ENCODE data around the gene BANP. TPM values are rescaled to one million over a fixed set of nuclear protein-coding genes. Genes with fewer than 3 reads are reported as not detected.

BANP gene
- total and polyA plus RNA-seq, 4 donors: 10.3 to 56.6 (median 20.1) TPM

- Histone ChIP-seq H3K27me3 (ENCODE audit: control insufficient read depth in 3 of 3, insufficient read depth in 3 of 3, low read length in 2 of 3) (no peaks in the 10 kb centered on the region), H3K36me3 (ENCODE audit: control insufficient read depth in 4 of 4, insufficient read depth in 4 of 4, low read length in 4 of 4) (peaks cover 0 to 10% (median 7%) of the 10 kb centered on the region in 4 donors), H3K4me1 (ENCODE audit: control insufficient read depth in 5 of 5, insufficient read depth in 5 of 5, low read length in 5 of 5) (peaks cover 7 to 46% (median 24%) of the 10 kb centered on the region in 5 donors), H3K9ac (ENCODE audit: insufficient read depth in 1 of 2, low read length in 2 of 2) (peak overlapping the region in 1 of 2 donors; percentile 40), H3K4me3 (no peak overlapping the region), H3K27ac (ENCODE audit: low read depth in 1 of 2, low read length in 1 of 2) (peak overlapping the region in 1 of 2 donors; percentile 85), H3K9me3 (ENCODE audit: control insufficient read depth in 4 of 4, insufficient read depth in 3 of 4, low read length in 3 of 4) (no peaks in the 10 kb centered on the region)
- ATAC-seq (ENCODE audit: insufficient read depth, low FRiP score) (no peak), DNase-seq (no peak)
- WGBS, 2 donors: 59 to 74% methylated on average over 18 of the region's 18 CpGs
- no peak for TF ChIP-seq CTCF (IDR thresholded peaks at IDR 0.05; ENCODE audit: control extremely low read depth, extremely low read depth)
Measured at GRCh38 chr16:87955302-87956097, 4.3 kb downstream of the BANP start.

- Histone ChIP-seq H3K9ac (ENCODE audit: insufficient read depth in 1 of 2, low read length in 2 of 2) (peak overlapping the region; percentile 40 to 57), H3K27ac (ENCODE audit: low read depth in 1 of 2, low read length in 1 of 2) (peak overlapping the region in 1 of 2 donors; percentile 49), H3K9me3 (ENCODE audit: control insufficient read depth in 4 of 4, insufficient read depth in 3 of 4, low read length in 3 of 4) (no peaks in the 10 kb centered on the region), H3K27me3 (ENCODE audit: control insufficient read depth in 3 of 3, insufficient read depth in 3 of 3, low read length in 2 of 3) (no peaks in the 10 kb centered on the region), H3K4me1 (ENCODE audit: control insufficient read depth in 5 of 5, insufficient read depth in 5 of 5, low read length in 5 of 5) (peaks cover 7 to 50% (median 27%) of the 10 kb centered on the region in 5 donors), H3K4me3 (no peak overlapping the region), H3K36me3 (ENCODE audit: control insufficient read depth in 4 of 4, insufficient read depth in 4 of 4, low read length in 4 of 4) (peaks cover 0 to 10% (median 7%) of the 10 kb centered on the region in 4 donors)
- ATAC-seq (ENCODE audit: insufficient read depth, low FRiP score) (no peak), DNase-seq (no peak)
- WGBS, 2 donors: 21 to 55% methylated on average over 3 of the region's 3 CpGs
- TF ChIP-seq CTCF (IDR thresholded peaks at IDR 0.05; ENCODE audit: control extremely low read depth, extremely low read depth): no peak
Measured at GRCh38 chr16:87956098-87956364, 4.8 kb downstream of the BANP start.

GRCh38 chr16:87956365-87957231, 5.4 kb downstream of the BANP start:
- Histone ChIP-seq H3K27ac (ENCODE audit: low read depth in 1 of 2, low read length in 1 of 2) (peak overlapping the region in 1 of 2 donors; percentile 37), H3K4me1 (ENCODE audit: control insufficient read depth in 5 of 5, insufficient read depth in 5 of 5, low read length in 5 of 5) (peaks cover 7 to 55% (median 28%) of the 10 kb centered on the region in 5 donors), H3K9me3 (ENCODE audit: control insufficient read depth in 4 of 4, insufficient read depth in 3 of 4, low read length in 3 of 4) (no peaks in the 10 kb centered on the region), H3K9ac (ENCODE audit: insufficient read depth in 1 of 2, low read length in 2 of 2) (peak overlapping the region; percentile 57 to 69), H3K4me3 (no peak overlapping the region), H3K27me3 (ENCODE audit: control insufficient read depth in 3 of 3, insufficient read depth in 3 of 3, low read length in 2 of 3) (no peaks in the 10 kb centered on the region), H3K36me3 (ENCODE audit: control insufficient read depth in 4 of 4, insufficient read depth in 4 of 4, low read length in 4 of 4) (peaks cover 0 to 10% (median 7%) of the 10 kb centered on the region in 4 donors)
- WGBS, 2 donors: 18 to 39% methylated on average over 30 of the region's 30 CpGs
- ATAC-seq (ENCODE audit: insufficient read depth, low FRiP score): no peak
- peak; percentile 65 to 82 (median 75) for DNase-seq
- TF ChIP-seq CTCF (IDR thresholded peaks at IDR 0.05; ENCODE audit: control extremely low read depth, extremely low read depth): no peak

Data from lung (tissue), 12 donors.